ENCODE measurements around the gene FAM107B. TPM values are rescaled to one million over a fixed set of nuclear protein-coding genes. Genes with fewer than 3 reads are reported as not detected.

FAM107B gene
- total and polyA plus RNA-seq, 2 of the 8 experiments (the other 6 are each of a cell fraction or from before 2014, with no cell fraction given) = 7.5 to 28.1 TPM

DNA sequence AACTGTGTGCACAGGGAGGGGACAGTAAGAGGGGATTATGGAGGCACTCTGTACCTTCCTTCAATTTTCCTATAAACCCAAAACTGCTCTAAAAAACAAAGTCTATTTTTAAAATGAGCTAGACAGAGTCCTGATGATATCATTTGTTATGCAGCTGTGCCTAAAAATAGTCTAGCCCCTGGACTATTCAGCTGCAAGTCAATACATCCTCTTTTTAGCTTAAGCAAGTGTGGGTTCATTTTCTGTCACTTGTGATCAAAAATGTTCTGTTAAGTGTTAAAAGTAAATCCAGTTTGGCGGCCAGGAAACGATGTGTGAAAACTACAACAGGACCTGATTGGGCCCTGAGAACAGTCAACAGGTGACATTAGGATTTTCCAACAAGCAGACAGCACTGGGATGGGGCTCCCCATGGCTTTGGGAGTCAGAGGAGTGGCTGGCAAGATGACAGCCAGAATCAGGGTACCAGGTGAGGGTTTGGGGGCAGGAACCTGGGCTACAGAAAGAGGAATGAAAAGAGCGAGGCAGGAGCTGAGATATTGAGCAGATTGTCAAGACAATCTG, 33.9 kb downstream of the FAM107B start:
- 82% methylated on average over 3 of the region's 3 CpGs; no CpG with 5 or more reads in 1 of the 2 experiments for WGBS, 2 experiments (ENCODE audit: extremely low coverage in 1 of 2, insufficient coverage in 1 of 2, insufficient read length in 1 of 2, insufficient replicate concordance in 2 of 2, low coverage in 1 of 2, low lambda C conversion rate in 2 of 2, missing lambda C conversion rate in 1 of 2)
- Histone ChIP-seq H2AFZ (ENCODE audit: low read length) (no peak overlapping the region), H3K79me2 (ENCODE audit: control insufficient read depth in 1 of 2, insufficient read depth in 2 of 2, low read length in 2 of 2) (no peaks in the 10 kb centered on the region), H4K20me1 (replicated peaks in 1 of 2; ENCODE audit: control insufficient read depth in 1 of 2, insufficient read depth in 2 of 2, low read length in 2 of 2) (no peaks in the 10 kb centered on the region), H3K23ac (ENCODE audit: insufficient read length) (no peak overlapping the region), H2BK15ac (ENCODE audit: low read length) (no peak overlapping the region), H3K23me2 (ENCODE audit: low read depth, low read length) (no peaks in the 10 kb centered on the region), H3K36me3 (ENCODE audit: control insufficient read depth in 2 of 4, insufficient read depth in 4 of 4, low read length in 3 of 4) (no peaks in the 10 kb centered on the region), H2BK5ac (ENCODE audit: low read depth, low read length) (no peak overlapping the region), H3K4ac (replicated peaks; ENCODE audit: insufficient read length, low read depth, low read length) (no peak overlapping the region), H3K27ac (ENCODE audit: low read depth, low read length) (no peak overlapping the region), H2AK5ac (ENCODE audit: low read depth, low read length) (no peak overlapping the region), H4K91ac (replicated peaks; ENCODE audit: insufficient read length, low read length) (no peak overlapping the region), H3K4me1 (replicated peaks in 1 of 4; ENCODE audit: control insufficient read depth in 3 of 4, insufficient read depth in 4 of 4, low read length in 3 of 4) (no peaks in the 10 kb centered on the region), H3K27me3 (replicated peaks in 1 of 4; ENCODE audit: control insufficient read depth in 3 of 4, extremely low read depth in 1 of 4, insufficient read depth in 3 of 4, low read length in 3 of 4) (no peaks in the 10 kb centered on the region), H2BK20ac (ENCODE audit: low read length) (no peak overlapping the region), H4K8ac (ENCODE audit: extremely low read depth, insufficient read depth, low read length) (no peak overlapping the region), H3K9me3 (ENCODE audit: insufficient read depth in 2 of 2, low read depth in 1 of 2, low read length in 1 of 2) (no peaks in the 10 kb centered on the region; a peak in 1 of 4 replicates), H3K79me1 (ENCODE audit: low read depth, low read length) (no peaks in the 10 kb centered on the region), H3K18ac (ENCODE audit: extremely low read depth, low read length) (no peak overlapping the region), H2BK12ac (ENCODE audit: low read depth, low read length) (no peak overlapping the region), H3K4me3 (ENCODE audit: extremely low read depth in 1 of 4, insufficient read depth in 2 of 4, low read depth in 3 of 4, low read length in 4 of 4) (no peak overlapping the region), H3K9ac (replicated peaks in 1 of 4; ENCODE audit: extremely low read depth in 1 of 4, low read depth in 3 of 4, low read length in 3 of 4) (no peak overlapping the region), H2BK120ac (replicated peaks; ENCODE audit: low read depth, low read length) (no peak overlapping the region), H3K14ac (ENCODE audit: insufficient read length) (no peak overlapping the region), H3K4me2 (ENCODE audit: insufficient read depth in 1 of 2, low read depth in 2 of 2, low read length in 2 of 2) (no peak overlapping the region), H3K56ac (replicated peaks; ENCODE audit: insufficient read length, low read depth, low read length) (no peak overlapping the region), H4K5ac (ENCODE audit: insufficient read length, low read depth, low read length) (no peak overlapping the region)
- ChIA-PET POLR2A (ENCODE audit: partially characterized antibody) (no interaction called here), CTCF (ENCODE audit: partially characterized antibody) (interaction anchor here (1.0 kb wide), 1 partner anchor 8 kb away, joined by 3 read pairs; no protein-coding TSS in a partner anchor)
- FAIRE-seq (no peak), DNase-seq (ENCODE audit: low read depth in 1 of 2, low spot score in 2 of 2) (no peak)
- TF ChIP-seq NANOG (IDR thresholded peaks at IDR 0.05; ENCODE audit: insufficient read depth, low read depth, low read length, poor library complexity, severe bottlenecking) (no peak), RNF2 (IDR thresholded peaks at IDR 0.05; ENCODE audit: borderline replicate concordance, low read depth, low read length, missing control alignments, poor library complexity, severe bottlenecking) (no peak), TAF1 (IDR thresholded peaks at IDR 0.05; ENCODE audit: low read depth, low read length) (no peak), CREB1 (IDR thresholded peaks at IDR 0.05) (no peak), TCF12 (IDR thresholded peaks at IDR 0.05; ENCODE audit: low read depth, low read length) (no peak), SIX5 (IDR thresholded peaks at IDR 0.05; ENCODE audit: low read depth, low read length) (no peak), RBBP5 (IDR thresholded peaks at IDR 0.05; ENCODE audit: borderline replicate concordance, low read depth, low read length) (no peak), POLR2AphosphoS5 (IDR thresholded peaks at IDR 0.05; ENCODE audit: low read depth, low read length) (no peak), SP1 (IDR thresholded peaks at IDR 0.05; ENCODE audit: low read depth, low read length) (no peak)
- TF ChIP-seq, protein P1, sequence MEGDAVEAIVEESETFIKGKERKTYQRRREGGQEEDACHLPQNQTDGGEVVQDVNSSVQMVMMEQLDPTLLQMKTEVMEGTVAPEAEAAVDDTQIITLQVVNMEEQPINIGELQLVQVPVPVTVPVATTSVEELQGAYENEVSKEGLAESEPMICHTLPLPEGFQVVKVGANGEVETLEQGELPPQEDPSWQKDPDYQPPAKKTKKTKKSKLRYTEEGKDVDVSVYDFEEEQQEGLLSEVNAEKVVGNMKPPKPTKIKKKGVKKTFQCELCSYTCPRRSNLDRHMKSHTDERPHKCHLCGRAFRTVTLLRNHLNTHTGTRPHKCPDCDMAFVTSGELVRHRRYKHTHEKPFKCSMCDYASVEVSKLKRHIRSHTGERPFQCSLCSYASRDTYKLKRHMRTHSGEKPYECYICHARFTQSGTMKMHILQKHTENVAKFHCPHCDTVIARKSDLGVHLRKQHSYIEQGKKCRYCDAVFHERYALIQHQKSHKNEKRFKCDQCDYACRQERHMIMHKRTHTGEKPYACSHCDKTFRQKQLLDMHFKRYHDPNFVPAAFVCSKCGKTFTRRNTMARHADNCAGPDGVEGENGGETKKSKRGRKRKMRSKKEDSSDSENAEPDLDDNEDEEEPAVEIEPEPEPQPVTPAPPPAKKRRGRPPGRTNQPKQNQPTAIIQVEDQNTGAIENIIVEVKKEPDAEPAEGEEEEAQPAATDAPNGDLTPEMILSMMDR (IDR thresholded peaks at IDR 0.05; ENCODE audit: control extremely low read depth in 1 of 3, insufficient read depth in 1 of 3, low read depth in 1 of 3, low read length in 3 of 3) = no peak

All from H1 (cell line).